KMS-11 (cell line): ENCODE data around the gene CFDP1.
A peak's percentile ranks its signal among the peaks of the same experiment; 100 is the strongest.

Experiments used
- H2AFZ ChIP-seq: fragments of 200-600 bp; sonication (generic); 2 replicates; pipeline ENCODE4 v1.6.1; 2016; ENCODE audit warnings: antibody characterized with exemption, mixed run types, low read depth
- H3K27ac ChIP-seq: fragments of 200-600 bp; sonication (generic); 2 replicates; pipeline ENCODE4 v1.6.1; 2016; ENCODE audit warnings: mild to moderate bottlenecking, mixed run types
- H3K27me3 ChIP-seq: fragments of 200-600 bp; sonication (generic); 2 replicates; pipeline ENCODE4 v1.6.1; 2017; ENCODE audit warnings: mild to moderate bottlenecking, low read depth, mixed run types, moderate library complexity; ENCODE audit not compliant: insufficient read depth
- H3K36me3 ChIP-seq: fragments of 200-600 bp; sonication (generic); 2 replicates; pipeline ENCODE4 v1.6.1; 2017; ENCODE audit warnings: mild to moderate bottlenecking, mixed run types; ENCODE audit not compliant: insufficient read depth
- H3K4me1 ChIP-seq: fragments of 200-600 bp; sonication (generic); 2 replicates; pipeline ENCODE4 v1.6.1; 2016; ENCODE audit warnings: mild to moderate bottlenecking, low read depth, mixed run types; ENCODE audit not compliant: poor library complexity, severe bottlenecking
- H3K4me2 ChIP-seq: fragments of 200-600 bp; sonication (generic); 2 replicates; pipeline ENCODE4 v1.7.0; 2016; ENCODE audit warnings: mild to moderate bottlenecking, mixed run types
- H3K4me3 ChIP-seq: fragments of 200-600 bp; sonication (generic); IDR thresholded peaks from 2 replicates; pipeline ENCODE4 v1.6.1; 2017; ENCODE audit warnings: low read depth, low read length, mixed read lengths; ENCODE audit not compliant: insufficient read depth
- H3K79me2 ChIP-seq: fragments of 200-600 bp; sonication (generic); 2 replicates; pipeline ENCODE4 v1.6.1; 2016; ENCODE audit warnings: low read depth, mixed run types; ENCODE audit not compliant: insufficient read depth
- H3K9ac ChIP-seq: fragments of 200-600 bp; sonication (generic); 2 replicates; pipeline ENCODE4 v1.6.1; 2016; ENCODE audit warnings: mild to moderate bottlenecking, mixed run types
- H4K20me1 ChIP-seq: fragments of 200-600 bp; sonication (generic); 2 replicates; pipeline ENCODE4 v1.6.1; 2016; ENCODE audit warnings: mild to moderate bottlenecking, mixed run types; ENCODE audit not compliant: insufficient read depth
- CTCF ChIP-seq: fragments of 200-600 bp; sonication (generic); conservative IDR thresholded peaks from 2 replicates; pipeline ENCODE4 v1.6.1; 2017; ENCODE audit warnings: low read depth, mild to moderate bottlenecking, antibody characterized with exemption, low read length, moderate library complexity, mixed read lengths

CFDP1 gene

GRCh38 chr16:75267631-75268264 is 165.6 kb downstream of the CFDP1 start:
- Histone ChIP-seq H3K27ac (no peak overlapping the region), H3K4me2 (no peak overlapping the region), H3K27me3 (no peaks in the 10 kb centered on the region), H3K36me3 (no peaks in the 10 kb centered on the region), H4K20me1 (no peaks in the 10 kb centered on the region), H2AFZ (no peak overlapping the region), H3K4me1 (no peaks in the 10 kb centered on the region), H3K79me2 (no peaks in the 10 kb centered on the region), H3K4me3 (no peak overlapping the region), H3K9ac (no peak overlapping the region)
- no peak for TF ChIP-seq CTCF

GRCh38 chr16:75266738-75267630 is 166.3 kb downstream of the CFDP1 start:
- Histone ChIP-seq H3K4me2 (no peak overlapping the region; the same call in 1 of the 2 replicates), H3K4me1 (no peaks in the 10 kb centered on the region), H2AFZ (peak overlapping the region; percentile 99), H3K27ac (no peak overlapping the region), H3K9ac (no peak overlapping the region), H3K4me3 (no peak overlapping the region), H3K27me3 (no peaks in the 10 kb centered on the region), H3K36me3 (no peaks in the 10 kb centered on the region), H3K79me2 (no peaks in the 10 kb centered on the region), H4K20me1 (no peaks in the 10 kb centered on the region)
- no peak for TF ChIP-seq CTCF

- H3K4me1 ChIP-seq: no peaks in the 10 kb centered on the region
- H3K79me2 ChIP-seq: no peaks in the 10 kb centered on the region
- TF ChIP-seq CTCF: no peak
- H3K4me2 ChIP-seq: peak overlapping the region; percentile 51; the same call in 1 of the 2 replicates
- H3K36me3 ChIP-seq: no peaks in the 10 kb centered on the region
- peak overlapping the region; percentile 89 for H3K9ac ChIP-seq
- no peaks in the 10 kb centered on the region for H4K20me1 ChIP-seq
- peak overlapping the region; percentile 99 for H2AFZ ChIP-seq
- H3K4me3 ChIP-seq: no peak overlapping the region
- no peaks in the 10 kb centered on the region for H3K27me3 ChIP-seq
- H3K27ac ChIP-seq: no peak overlapping the region
Measured at GRCh38 chr16:75265911-75266701, 167.2 kb downstream of the CFDP1 start.

- H3K9ac ChIP-seq: peak overlapping the region; percentile 89
- no peaks in the 10 kb centered on the region for H3K36me3 ChIP-seq
- TF ChIP-seq CTCF: no peak
- H3K4me3 ChIP-seq: no peak overlapping the region
- H3K79me2 ChIP-seq: no peaks in the 10 kb centered on the region
- peak overlapping the region; percentile 99 for H2AFZ ChIP-seq
- H3K27ac ChIP-seq: no peak overlapping the region
- H4K20me1 ChIP-seq: no peaks in the 10 kb centered on the region
- H3K4me2 ChIP-seq: peak overlapping the region; percentile 54
- H3K4me1 ChIP-seq: no peaks in the 10 kb centered on the region
- H3K27me3 ChIP-seq: no peaks in the 10 kb centered on the region
Measured at GRCh38 chr16:75264999-75265910, 168.0 kb downstream of the CFDP1 start.
